ENCODE results near the gene STC2. TPM values are rescaled to one million over a fixed set of nuclear protein-coding genes. Genes with fewer than 3 reads are reported as not detected.

STC2 gene
- total RNA-seq, 3 donors from 2014 or later (not counting 1 experiment from before 2014, with no cell fraction given), result not detected

DNA sequence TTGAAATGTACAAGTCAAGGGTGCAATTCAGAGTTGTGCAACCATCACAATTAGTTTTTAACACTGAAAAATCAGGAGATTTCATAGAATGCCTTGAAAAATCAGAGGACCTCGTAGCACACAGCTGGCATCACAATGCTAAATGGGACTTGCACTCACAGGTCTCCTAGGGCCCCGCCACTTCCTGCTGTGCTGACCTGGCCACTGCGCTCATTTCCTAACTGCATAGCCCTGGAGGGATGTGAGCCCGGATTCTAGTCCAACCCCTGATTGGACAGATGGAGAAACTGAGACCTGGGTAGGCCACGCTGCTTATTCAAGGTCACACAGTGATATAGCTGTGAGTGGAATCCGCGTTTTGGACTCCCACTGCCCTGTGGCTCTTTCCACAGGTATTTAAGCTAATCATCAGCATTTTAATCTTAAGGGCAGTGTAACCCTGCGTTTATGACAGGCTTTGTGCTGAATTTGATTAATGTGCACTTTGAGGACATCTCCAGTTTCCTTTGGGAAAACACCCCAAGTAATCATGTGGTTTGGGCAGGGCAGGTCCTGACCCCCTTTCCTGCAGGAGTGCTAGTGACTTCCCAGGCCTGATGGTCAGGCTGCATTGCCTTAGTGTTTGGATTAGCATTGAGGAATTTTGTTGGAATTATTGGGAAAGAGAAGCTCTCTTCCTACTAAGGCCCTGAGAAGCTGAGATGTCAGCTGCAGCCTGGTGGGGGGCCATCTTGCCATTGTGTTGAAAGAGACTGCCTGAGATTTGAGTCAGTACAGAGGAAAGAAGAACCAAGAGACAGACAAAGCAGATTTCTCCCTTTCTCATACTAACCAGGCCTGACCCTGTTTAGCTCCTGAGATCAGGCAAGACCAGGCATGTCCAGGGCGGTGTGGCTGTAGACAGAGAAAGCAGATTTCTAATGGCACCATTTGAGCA is 36.2 kb downstream of the STC2 start:
- no peaks in the 10 kb centered on the region for H3K36me3 Mint-ChIP-seq
- H3K27me3 ChIP-seq (ENCODE audit: control insufficient read depth, insufficient read depth, low read length), result peaks cover 3% of the 10 kb centered on the region
- H3K27me3 Mint-ChIP-seq (ENCODE audit: low read depth in 2 of 2), result peaks cover 39 to 53% of the 10 kb centered on the region in 2 donors
- ATAC-seq (no peak), DNase-seq (no peak)
- no peak overlapping the region for H3K27ac ChIP-seq (ENCODE audit: low read length)
- no peaks in the 10 kb centered on the region for H3K9me3 ChIP-seq (ENCODE audit: control insufficient read depth, insufficient read depth, low read length)
- H3K4me1 Mint-ChIP-seq, result peaks cover 8 to 13% of the 10 kb centered on the region in 2 donors
- intact Hi-C loops (cut with micrococcal nuclease), result loop anchor here (5.0 kb wide), 1 partner anchor 1020 kb away; no protein-coding TSS in a partner anchor
- no peak overlapping the region for H3K27ac Mint-ChIP-seq
- peaks cover 11% of the 10 kb centered on the region for H3K4me1 ChIP-seq (ENCODE audit: control insufficient read depth, insufficient read depth, low read length)
- H3K36me3 ChIP-seq (ENCODE audit: control insufficient read depth, insufficient read depth, low read length), result no peaks in the 10 kb centered on the region
- WGBS (ENCODE audit: insufficient coverage), result 82% methylated on average over 9 of the region's 9 CpGs
- no peak overlapping the region for H3K4me3 ChIP-seq (ENCODE audit: low read length)
- no peak overlapping the region for H3K4me3 Mint-ChIP-seq
- TF ChIP-seq, protein P1, sequence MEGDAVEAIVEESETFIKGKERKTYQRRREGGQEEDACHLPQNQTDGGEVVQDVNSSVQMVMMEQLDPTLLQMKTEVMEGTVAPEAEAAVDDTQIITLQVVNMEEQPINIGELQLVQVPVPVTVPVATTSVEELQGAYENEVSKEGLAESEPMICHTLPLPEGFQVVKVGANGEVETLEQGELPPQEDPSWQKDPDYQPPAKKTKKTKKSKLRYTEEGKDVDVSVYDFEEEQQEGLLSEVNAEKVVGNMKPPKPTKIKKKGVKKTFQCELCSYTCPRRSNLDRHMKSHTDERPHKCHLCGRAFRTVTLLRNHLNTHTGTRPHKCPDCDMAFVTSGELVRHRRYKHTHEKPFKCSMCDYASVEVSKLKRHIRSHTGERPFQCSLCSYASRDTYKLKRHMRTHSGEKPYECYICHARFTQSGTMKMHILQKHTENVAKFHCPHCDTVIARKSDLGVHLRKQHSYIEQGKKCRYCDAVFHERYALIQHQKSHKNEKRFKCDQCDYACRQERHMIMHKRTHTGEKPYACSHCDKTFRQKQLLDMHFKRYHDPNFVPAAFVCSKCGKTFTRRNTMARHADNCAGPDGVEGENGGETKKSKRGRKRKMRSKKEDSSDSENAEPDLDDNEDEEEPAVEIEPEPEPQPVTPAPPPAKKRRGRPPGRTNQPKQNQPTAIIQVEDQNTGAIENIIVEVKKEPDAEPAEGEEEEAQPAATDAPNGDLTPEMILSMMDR (IDR thresholded peaks at IDR 0.05), result no peak
- H3K9me3 Mint-ChIP-seq, result no peaks in the 10 kb centered on the region

DNA sequence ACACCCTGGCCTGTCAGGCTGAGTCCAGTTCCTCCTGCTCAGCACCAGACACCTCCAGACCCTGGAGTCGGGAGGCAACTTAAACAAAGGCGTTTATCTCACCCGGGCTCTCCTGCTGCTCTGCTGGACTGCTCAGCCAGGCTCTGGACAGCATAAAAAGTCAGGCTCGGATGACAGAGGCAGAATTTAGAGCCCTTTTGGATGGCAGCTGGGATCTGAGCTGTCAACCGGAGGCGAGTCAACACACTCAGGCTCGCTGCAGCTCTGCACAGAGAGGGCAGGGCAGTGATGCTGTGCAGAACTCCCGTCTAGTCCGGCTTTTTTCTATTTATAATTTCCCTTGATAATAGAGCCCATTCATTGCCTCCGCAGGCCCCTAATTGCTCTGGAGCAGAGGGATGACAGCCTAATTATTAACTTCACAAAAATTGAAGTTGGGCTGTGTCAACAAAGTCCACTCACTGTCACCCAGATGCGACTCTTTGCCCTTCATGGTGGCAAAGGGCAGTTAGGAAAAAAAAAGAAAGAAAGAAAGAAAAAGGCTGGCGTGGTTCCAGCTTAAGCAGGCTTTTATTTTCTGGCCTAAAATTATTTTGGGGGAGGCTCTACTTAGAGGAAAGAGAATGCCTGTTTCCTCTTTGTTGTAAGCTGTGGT is 37.6 kb downstream of the STC2 start:
- intact Hi-C loops (cut with micrococcal nuclease), result loop anchor here (5.0 kb wide), 1 partner anchor 1022 kb away; no protein-coding TSS in a partner anchor
- H3K9me3 Mint-ChIP-seq, result no peaks in the 10 kb centered on the region
- peaks cover 2% of the 10 kb centered on the region for H3K36me3 Mint-ChIP-seq
- peaks cover 11% of the 10 kb centered on the region for H3K4me1 ChIP-seq (ENCODE audit: control insufficient read depth, insufficient read depth, low read length)
- no peak overlapping the region for H3K27ac Mint-ChIP-seq
- H3K27me3 Mint-ChIP-seq (ENCODE audit: low read depth in 2 of 2), result peaks cover 48 to 67% of the 10 kb centered on the region in 2 donors
- ATAC-seq (no peak), DNase-seq (no peak)
- H3K27ac ChIP-seq (ENCODE audit: low read length), result no peak overlapping the region
- H3K4me3 ChIP-seq (ENCODE audit: low read length), result no peak overlapping the region
- 67% methylated on average over 12 of the region's 12 CpGs for WGBS (ENCODE audit: insufficient coverage)
- TF ChIP-seq, protein P1 (IDR thresholded peaks at IDR 0.05), result no peak
- no peak overlapping the region for H3K4me3 Mint-ChIP-seq
- no peaks in the 10 kb centered on the region for H3K9me3 ChIP-seq (ENCODE audit: control insufficient read depth, insufficient read depth, low read length)
- no peaks in the 10 kb centered on the region for H3K36me3 ChIP-seq (ENCODE audit: control insufficient read depth, insufficient read depth, low read length)
- H3K4me1 Mint-ChIP-seq, result peaks cover 8 to 13% of the 10 kb centered on the region in 2 donors
- peaks cover 7% of the 10 kb centered on the region for H3K27me3 ChIP-seq (ENCODE audit: control insufficient read depth, insufficient read depth, low read length)

DNA sequence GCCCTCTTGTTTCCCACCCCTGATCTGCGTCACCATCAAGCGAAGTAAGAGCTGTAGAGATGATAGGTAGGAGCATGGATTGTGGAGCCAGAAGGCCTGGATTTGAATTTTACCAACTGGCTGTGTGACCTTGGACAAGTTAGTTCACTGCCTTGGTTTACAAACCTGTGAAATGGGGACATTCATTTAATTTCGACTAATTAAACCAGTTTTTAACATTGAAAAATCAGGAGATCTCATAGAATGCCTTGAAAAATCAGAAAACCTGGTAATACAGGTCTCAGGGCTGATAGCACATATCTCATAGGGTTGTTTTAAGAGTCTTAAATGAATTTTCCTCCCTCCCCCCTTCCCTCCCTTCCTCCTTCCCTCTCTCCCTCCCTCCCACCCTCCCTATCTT is 38.8 kb downstream of the STC2 start:
- H3K36me3 ChIP-seq (ENCODE audit: control insufficient read depth, insufficient read depth, low read length), result no peaks in the 10 kb centered on the region
- Mint-ChIP-seq H3K4me1 (peaks cover 9% of the 10 kb centered on the region in 2 donors), H3K27me3 (ENCODE audit: low read depth in 2 of 2) (peaks cover 55 to 69% of the 10 kb centered on the region in 2 donors), H3K4me3 (no peak overlapping the region), H3K36me3 (peaks cover 8% of the 10 kb centered on the region), H3K27ac (no peak overlapping the region), H3K9me3 (peaks cover 3 to 7% of the 10 kb centered on the region in 2 donors)
- TF ChIP-seq, protein P1 (IDR thresholded peaks at IDR 0.05), result no peak
- WGBS (ENCODE audit: insufficient coverage), result 100% methylated on average over 2 of the region's 3 CpGs
- no peak overlapping the region for H3K4me3 ChIP-seq (ENCODE audit: low read length)
- DNase-seq (no peak), ATAC-seq (no peak)
- no peak overlapping the region for H3K27ac ChIP-seq (ENCODE audit: low read length)
- H3K9me3 ChIP-seq (ENCODE audit: control insufficient read depth, insufficient read depth, low read length), result no peaks in the 10 kb centered on the region
- peaks cover 7% of the 10 kb centered on the region for H3K27me3 ChIP-seq (ENCODE audit: control insufficient read depth, insufficient read depth, low read length)
- peaks cover 9% of the 10 kb centered on the region for H3K4me1 ChIP-seq (ENCODE audit: control insufficient read depth, insufficient read depth, low read length)
- intact Hi-C loops (cut with micrococcal nuclease), result no loop called here
